PC-3 (cell line): Measurements from ENCODE around the gene GON7. TPM values are rescaled to one million over a fixed set of nuclear protein-coding genes. Genes with fewer than 3 reads are reported as not detected.
A peak's percentile ranks its signal among the peaks of the same experiment; 100 is the strongest.
"Not testable (repeated sequence)": the region's sequence is repeated elsewhere in the genome, so short reads cannot be mapped to it uniquely, and the experiment has no call there.

Experiments
- ATAC-seq: fragments of 200-7000 bp; cut with Tn5 transposase; 2 replicates; pipeline ENCODE4 v1.9.1; 2020; ENCODE audit warnings: mild to moderate bottlenecking, moderate library complexity
- BruUV-seq: library from RNA; stranded (reverse); fragments of 400-500 nt; replicated peaks from 2 replicates; lab custom pipeline; 2021; lab: Mats Ljungman, UMichigan
- CTCF ChIA-PET: fragments of 300-600 bp; sonication (Branson Sonifier 250); formaldehyde crosslinking; loops from one replicate; lab custom pipeline; 2022; ENCODE audit warnings: antibody characterized with exemption; lab: Charles Lee
- POLR2A ChIA-PET: fragments of 300-600 bp; sonication (Branson Sonifier 250); formaldehyde crosslinking; loops from one replicate; lab custom pipeline; 2022; ENCODE audit warnings: antibody characterized with exemption; ENCODE audit not compliant: unreplicated experiment; lab: Charles Lee
- DNase-seq: peaks from one replicate; pipeline ENCODE4 v3.0.0-alpha.2; 2015
- H2AFZ ChIP-seq: fragments of 300-600 bp; sonication (generic); 2 replicates; pipeline ENCODE4 v1.6.0; 2016; ENCODE audit warnings: antibody characterized with exemption, low read length
- H3F3A ChIP-seq: fragments of 300-600 bp; sonication (generic); one replicate; pipeline ENCODE4 v1.6.0; 2017; ENCODE audit warnings: antibody characterized with exemption, low read length, control low read depth, mild to moderate bottlenecking; ENCODE audit not compliant: unreplicated experiment
- H3K27ac ChIP-seq: fragments of 300-600 bp; sonication (generic); 2 replicates; pipeline ENCODE4 v1.5.1; 2016; ENCODE audit warnings: mild to moderate bottlenecking, low read length
- H3K27me3 ChIP-seq: fragments of 300-600 bp; sonication (generic); 2 replicates; pipeline ENCODE4 v1.6.1; 2016; ENCODE audit warnings: low read length, mixed read lengths
- H3K36me3 ChIP-seq: fragments of 300-600 bp; sonication (generic); 2 replicates; pipeline ENCODE4 v1.6.1; 2016; ENCODE audit warnings: low read depth, mixed run types, low read length, mixed read lengths
- H3K4me1 ChIP-seq: fragments of 300-600 bp; sonication (generic); 2 replicates; pipeline ENCODE4 v1.5.1; 2016; ENCODE audit warnings: low read length; ENCODE audit not compliant: insufficient read depth
- H3K4me2 ChIP-seq: fragments of 300-600 bp; sonication (generic); 2 replicates; pipeline ENCODE4 v1.6.0; 2016; ENCODE audit warnings: low read length
- H3K4me3 ChIP-seq: fragments of 300-600 bp; sonication (generic); 2 replicates; pipeline ENCODE4 v1.5.1; 2016; ENCODE audit warnings: mild to moderate bottlenecking, low read length, mixed read lengths
- H3K79me2 ChIP-seq: fragments of 300-600 bp; sonication (generic); 2 replicates; pipeline ENCODE4 v1.6.1; 2017; ENCODE audit warnings: low read length, mixed read lengths
- H3K9ac ChIP-seq: fragments of 300-600 bp; sonication (generic); 2 replicates; pipeline ENCODE4 v1.6.0; 2016; ENCODE audit warnings: mild to moderate bottlenecking, low read length
- H3K9me2 ChIP-seq: fragments of 300-600 bp; sonication (generic); replicated peaks from 2 replicates; pipeline ENCODE4 v1.6.1; 2016; ENCODE audit warnings: mixed run types, low read length, mixed read lengths
- H3K9me3 ChIP-seq: fragments of 300-600 bp; sonication (generic); 2 replicates; pipeline ENCODE4 v1.6.1; 2016; ENCODE audit warnings: low read length, mixed read lengths
- H4K20me1 ChIP-seq: fragments of 300-600 bp; sonication (generic); 2 replicates; pipeline ENCODE4 v1.6.1; 2016; ENCODE audit warnings: low read length, mixed read lengths
- CTCF ChIP-seq: fragments of 300-600 bp; sonication (generic); conservative IDR thresholded peaks from 2 replicates; pipeline ENCODE4 v1.5.1; 2017; ENCODE audit warnings: antibody characterized with exemption, low read depth, mild to moderate bottlenecking, low read length
- EZH2 ChIP-seq: fragments of 300-600 bp; sonication (generic); IDR thresholded peaks from one replicate; pipeline ENCODE4 v1.6.1; 2017; ENCODE audit warnings: antibody characterized with exemption, mild to moderate bottlenecking, low read length; ENCODE audit not compliant: unreplicated experiment
- EZH2phosphoT487 ChIP-seq: fragments of 300-600 bp; sonication (generic); IDR thresholded peaks from 2 replicates; pipeline ENCODE4 v1.6.1; 2018; ENCODE audit warnings: mild to moderate bottlenecking, antibody characterized with exemption, low read length, borderline replicate concordance
- intact Hi-C: fragments of 100-400 bp; cut with micrococcal nuclease; formaldehyde crosslinking; loops from 2 replicates; pipeline ENCODE4 v1.9.0; 2023
- total RNA-seq: library from RNA; depleted of rRNA; stranded (reverse); fragments of >200 nt; gene quantifications from 2 replicates; pipeline ENCODE4 v1.2.3, GENCODE V29; 2014

GON7 gene
- total RNA-seq, 1 experiment from 2014 or later: 45.4 TPM

GRCh38 chr14:93239869-93240677, 33.2 kb upstream of the GON7 start:
- BruUV-seq: TSS peak; percentile 34
- Histone ChIP-seq H3K27ac (peak overlapping the region; percentile 94), H3K27me3 (no peaks in the 10 kb centered on the region), H3K9me3 (no peaks in the 10 kb centered on the region), H2AFZ (peak overlapping the region; percentile 62), H3K36me3 (peaks cover 16% of the 10 kb centered on the region), H3K9ac (peak overlapping the region; percentile 85), H3K9me2 (no peaks in the 10 kb centered on the region), H3K79me2 (peaks cover 19% of the 10 kb centered on the region), H3K4me3 (peak overlapping the region; percentile 54), H3F3A (peaks cover 10% of the 10 kb centered on the region), H3K4me1 (peaks cover 45% of the 10 kb centered on the region), H4K20me1 (no peaks in the 10 kb centered on the region), H3K4me2 (peak overlapping the region; percentile 83)
- ATAC-seq (peak; percentile 95), DNase-seq (peak; percentile 95)
- intact Hi-C loops: loop anchor here (2.0 to 10.0 kb wide), 2 partner anchors 69 to 225 kb away; no protein-coding TSS in a partner anchor
- ChIA-PET CTCF (interaction anchor here (0.6 to 1.0 kb wide), 2 partner anchors 21 to 127 kb away, joined by 3 to 5 read pairs; no protein-coding TSS in a partner anchor), POLR2A (interaction anchor here (0.6 to 0.9 kb wide), 2 partner anchors 27 to 94 kb away, joined by 4 to 5 read pairs; no protein-coding TSS in a partner anchor)
- TF ChIP-seq EZH2 (no peak), EZH2phosphoT487 (no peak), CTCF (no peak)

- CTCF ChIA-PET: interaction anchor here (0.7 kb wide), 1 partner anchor 302 kb away, joined by 3 read pairs; no protein-coding TSS in a partner anchor
- peak; percentile 94 for DNase-seq
- Histone ChIP-seq H3K9me3 (no peaks in the 10 kb centered on the region), H3K79me2 (peaks cover 12% of the 10 kb centered on the region), H3K9ac (peak overlapping the region; percentile 92), H3K9me2 (no peaks in the 10 kb centered on the region), H4K20me1 (no peaks in the 10 kb centered on the region), H3K36me3 (no peaks in the 10 kb centered on the region), H3K4me2 (peak overlapping the region; percentile 79), H3K27ac (peak overlapping the region; percentile 99), H3K4me3 (peak overlapping the region; percentile 54), H3K27me3 (no peaks in the 10 kb centered on the region), H3K4me1 (peaks cover 34% of the 10 kb centered on the region), H3F3A (no peaks in the 10 kb centered on the region), H2AFZ (peak overlapping the region; percentile 32; the same call in 1 of the 2 replicates)
- no peak for TF ChIP-seq EZH2phosphoT487
- TF ChIP-seq EZH2: no peak
- no peak for TF ChIP-seq CTCF
- ATAC-seq: peak; percentile 85
- POLR2A ChIA-PET: interaction anchor here (0.6 kb wide), 1 partner anchor 16 kb away, joined by 3 read pairs; no protein-coding TSS in a partner anchor
- BruUV-seq: no TSS peak
- intact Hi-C loops: loop anchor here (1.0 to 2.0 kb wide), 4 partner anchors 25 to 385 kb away; partner anchors contain the start of gene BTBD7
Measured at GRCh38 chr14:93234798-93235197, 27.9 kb upstream of the GON7 start.

- H3K9me2 ChIP-seq, H3K9ac ChIP-seq, H3K27me3 ChIP-seq, H3K4me2 ChIP-seq, ATAC-seq, H3K9me3 ChIP-seq, H3K79me2 ChIP-seq, H3K27ac ChIP-seq, intact Hi-C loops, DNase-seq, H2AFZ ChIP-seq, POLR2A ChIA-PET, H3F3A ChIP-seq, H3K4me3 ChIP-seq, BruUV-seq, H3K36me3 ChIP-seq, CTCF ChIA-PET, H4K20me1 ChIP-seq: not testable (repeated sequence)
- peaks cover 29% of the 10 kb centered on the region for H3K4me1 ChIP-seq
Measured at GRCh38 chr14:93233078-93233477, 26.2 kb upstream of the GON7 start.
